HG03558 (cell line): ENCODE data around the gene RTP5.
"Not testable (repeated sequence)": the region's sequence is repeated elsewhere in the genome, so short reads cannot be mapped to it uniquely, and the experiment has no call there.

Experiments
- ATAC-seq: cut with Tn5 transposase; IDR thresholded peaks from one replicate; pipeline ENCODE4 v1.9.1; 2021; ENCODE audit warnings: moderate number of reproducible peaks; ENCODE audit not compliant: unreplicated experiment; ENCODE audit errors: extremely low read depth

The RTP5 gene

DNA sequence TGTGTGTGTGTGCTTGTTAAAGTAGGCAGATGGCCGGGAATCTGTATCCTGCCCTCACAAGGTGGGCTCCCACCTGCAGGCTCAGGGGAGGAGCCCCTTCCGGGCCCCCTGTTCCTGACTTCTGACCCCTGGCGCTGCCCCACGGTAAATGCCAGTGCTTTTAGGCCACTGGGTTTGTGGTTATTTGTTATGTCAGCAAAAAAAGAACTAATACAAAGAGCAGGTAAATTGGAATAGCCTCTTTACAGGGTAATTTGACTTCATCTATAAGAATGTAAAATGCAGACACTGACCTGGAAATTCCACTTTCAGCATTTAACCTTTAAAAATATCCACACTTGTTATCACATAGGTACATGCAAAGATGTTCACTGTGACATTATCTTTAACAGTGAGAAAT lies 44.2 kb downstream of the RTP5 start:
- no peak for ATAC-seq

GRCh38 chr2:241914542-241914941 lies 45.0 kb downstream of the RTP5 start:
- ATAC-seq, result no peak

DNA sequence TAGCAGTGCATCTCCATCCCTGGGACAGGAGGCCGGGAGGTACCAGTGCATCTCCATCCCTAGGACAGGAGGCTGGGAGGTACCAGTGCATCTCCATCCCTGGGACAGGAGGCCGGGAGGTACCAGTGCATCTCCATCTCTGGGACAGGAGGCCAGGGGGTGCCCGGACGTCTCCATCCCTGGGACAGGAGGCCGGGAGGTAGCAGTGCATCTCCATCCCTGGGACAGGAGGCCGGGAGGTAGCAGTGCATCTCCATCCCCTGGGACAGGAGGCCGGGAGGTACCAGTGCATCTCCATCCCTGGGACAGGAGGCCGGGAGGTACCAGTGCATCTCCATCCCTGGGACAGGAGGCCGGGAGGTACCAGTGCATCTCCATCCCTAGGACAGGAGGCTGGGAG lies 52.1 kb downstream of the RTP5 start:
- ATAC-seq, result not testable (repeated sequence)

- no peak for ATAC-seq
Measured at GRCh38 chr2:241922411-241922810, 52.9 kb downstream of the RTP5 start.

DNA sequence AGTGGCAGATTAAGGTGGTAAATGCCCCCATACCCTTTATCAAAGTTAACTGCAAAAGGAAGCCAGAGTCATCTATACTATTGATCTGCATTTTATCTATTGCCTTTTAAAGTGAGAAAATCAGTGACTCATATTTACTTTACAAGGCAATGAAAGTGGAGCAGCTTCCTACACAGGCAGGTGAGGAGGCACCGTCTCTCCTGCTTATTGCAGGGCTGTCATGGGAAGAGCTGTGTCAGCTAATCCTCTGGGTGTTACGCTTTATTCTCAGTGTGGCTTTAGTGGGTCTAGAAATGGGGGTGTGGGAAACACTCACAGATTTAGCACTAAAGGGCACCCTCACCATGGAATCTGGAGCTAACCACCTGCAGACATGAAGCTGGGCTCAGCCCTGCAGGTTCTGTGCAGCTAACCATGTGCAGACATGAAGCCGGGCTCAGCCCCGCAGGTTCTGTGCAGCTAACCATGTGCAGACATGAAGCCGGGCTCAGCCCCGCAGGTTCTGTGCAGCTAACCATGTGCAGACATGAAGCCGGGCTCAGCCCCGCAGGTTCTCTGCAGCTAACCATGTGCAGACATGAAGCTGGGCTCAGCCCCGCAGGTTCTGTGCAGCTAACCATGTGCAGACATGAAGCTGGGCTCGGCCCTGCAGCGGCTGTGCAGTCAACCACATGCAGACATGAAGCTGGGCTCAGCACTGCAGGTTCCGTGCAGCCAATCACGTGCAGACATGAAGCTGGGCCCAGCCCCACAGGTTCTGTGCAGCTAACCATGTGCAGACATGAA lies 53.5 kb downstream of the RTP5 start:
- ATAC-seq, result not testable (repeated sequence)
